ENCODE results near the gene SULT4A1.

- TF ChIP-seq CTCF (conservative IDR thresholded peaks at IDR 0.05; ENCODE audit: low read depth, low read length): no peak
- TF ChIP-seq EZH2 (IDR thresholded peaks at IDR 0.05; ENCODE audit: borderline replicate concordance, low read depth, low read length, poor library complexity, severe bottlenecking): no peak
Observed at GRCh38 chr22:43817402-43817801, 44.9 kb downstream of the SULT4A1 start.
